HT-29 (cell line): Measurements from ENCODE around the gene GBGT1. TPM values are rescaled to one million over a fixed set of nuclear protein-coding genes. Genes with fewer than 3 reads are reported as not detected.

Source experiments
- total RNA-seq: library from RNA; depleted of rRNA; stranded (reverse); fragments of >200 nt; shearing (Covaris generic); gene quantifications from 2 replicates; pipeline ENCODE4 v1.2.3, GENCODE V29; 2014; rRNA removed

GBGT1 gene
- total RNA-seq, 1 experiment from 2014 or later = not detected

Other genes with a start within 250 kb of the GBGT1 start
- 13.7 and 16.5 TPM in 2 replicates for gene TSC1, start 219.3 kb downstream of the GBGT1 start, total RNA-seq
- gene GFI1B, start 185.2 kb downstream of the GBGT1 start, total RNA-seq = not detected in 2 replicates
- 136 and 159 TPM in 2 replicates for gene GTF3C5, start 132.9 kb downstream of the GBGT1 start, total RNA-seq
- gene CEL, start 101.9 kb downstream of the GBGT1 start, total RNA-seq = 0.08 and 0.58 TPM in 2 replicates
- gene RALGDS, start 42.7 kb downstream of the GBGT1 start, total RNA-seq = 95.0 and 102 TPM in 2 replicates
- not detected in 2 replicates for gene OBP2B, start 45.3 kb upstream of the GBGT1 start, total RNA-seq
- gene ABO, start 111.3 kb upstream of the GBGT1 start, total RNA-seq = 3.1 and 4.8 TPM in 2 replicates
- 30.4 and 32.1 TPM in 2 replicates for gene SURF6, start 172.3 kb upstream of the GBGT1 start, total RNA-seq
- 55.0 and 58.8 TPM in 2 replicates for gene MED22, start 184.2 kb upstream of the GBGT1 start, total RNA-seq
- 2,195 and 2,237 TPM in 2 replicates for gene RPL7A, start 184.3 kb upstream of the GBGT1 start, total RNA-seq
- gene SURF1, start 192.6 kb upstream of the GBGT1 start, total RNA-seq = 27.7 and 32.7 TPM in 2 replicates
- 94.2 and 135 TPM in 2 replicates for gene SURF2, start 192.6 kb upstream of the GBGT1 start, total RNA-seq
- gene SURF4, start 212.1 kb upstream of the GBGT1 start, total RNA-seq = 297 and 299 TPM in 2 replicates
- not detected in 2 replicates for gene STKLD1, start 212.5 kb upstream of the GBGT1 start, total RNA-seq